ENCODE data around the gene ACSL4.
"Not testable (repeated sequence)": the region's sequence is repeated elsewhere in the genome, so short reads cannot be mapped to it uniquely, and the experiment has no call there.

Gene ACSL4

GRCh38 chrX:109672239-109672638 lies 60.8 kb downstream of the ACSL4 start:
- DNase-seq (ENCODE audit: low read depth in 2 of 2): no peak

- DNase-seq (ENCODE audit: low read depth in 2 of 2): not testable (repeated sequence)
These were observed 61.9 kb downstream of the ACSL4 start for GRCh38 chrX:109671170-109671569.

- no peak for DNase-seq (ENCODE audit: low read depth in 2 of 2)
These were observed 65.1 kb downstream of the ACSL4 start for GRCh38 chrX:109667986-109668385.

GRCh38 chrX:109660435-109661143 lies 72.5 kb downstream of the ACSL4 start:
- DNase-seq (ENCODE audit: low read depth in 2 of 2): no peak

- no peak for DNase-seq (ENCODE audit: low read depth in 2 of 2)
These were observed 74.7 kb downstream of the ACSL4 start for GRCh38 chrX:109658391-109658790.

- not testable (repeated sequence) for DNase-seq (ENCODE audit: low read depth in 2 of 2)
These were observed 75.7 kb downstream of the ACSL4 start for GRCh38 chrX:109657364-109657763.

GRCh38 chrX:109656774-109657173 lies 76.3 kb downstream of the ACSL4 start:
- DNase-seq (ENCODE audit: low read depth in 2 of 2): no peak

GRCh38 chrX:109655502-109656201 lies 77.4 kb downstream of the ACSL4 start:
- DNase-seq (ENCODE audit: low read depth in 2 of 2): no peak

- DNase-seq (ENCODE audit: low read depth in 2 of 2): no peak
These were observed 78.4 kb downstream of the ACSL4 start for GRCh38 chrX:109654516-109655109.

- not testable (repeated sequence) for DNase-seq (ENCODE audit: low read depth in 2 of 2)
These were observed 88.4 kb downstream of the ACSL4 start for GRCh38 chrX:109644671-109645070.

GRCh38 chrX:109643687-109644086 lies 89.4 kb downstream of the ACSL4 start:
- DNase-seq (ENCODE audit: low read depth in 2 of 2): no peak

- DNase-seq (ENCODE audit: low read depth in 2 of 2): no peak
These were observed 94.9 kb downstream of the ACSL4 start for GRCh38 chrX:109638158-109638557.

GRCh38 chrX:109637477-109637876 lies 95.6 kb downstream of the ACSL4 start:
- not testable (repeated sequence) for DNase-seq (ENCODE audit: low read depth in 2 of 2)

GRCh38 chrX:109635146-109635545 lies 97.9 kb downstream of the ACSL4 start:
- DNase-seq (ENCODE audit: low read depth in 2 of 2): no peak

- no peak for DNase-seq (ENCODE audit: low read depth in 2 of 2)
These were observed 100.1 kb downstream of the ACSL4 start for GRCh38 chrX:109632906-109633504.

- DNase-seq (ENCODE audit: low read depth in 2 of 2): no peak
These were observed 103.7 kb downstream of the ACSL4 start for GRCh38 chrX:109629310-109629709.

- no peak for DNase-seq (ENCODE audit: low read depth in 2 of 2)
These were observed 106.4 kb downstream of the ACSL4 start for GRCh38 chrX:109626637-109627036.

- DNase-seq (ENCODE audit: low read depth in 2 of 2): no peak
These were observed 108.1 kb downstream of the ACSL4 start, which contains the start of gene KCNE5 for GRCh38 chrX:109624641-109625616. KCNE5 (minus strand) TSS chrX:109625172; CDS start chrX:109625020, 152 bp downstream.

GRCh38 chrX:109623997-109624396 lies 109.1 kb downstream of the ACSL4 start:
- DNase-seq (ENCODE audit: low read depth in 2 of 2): no peak

- no peak for DNase-seq (ENCODE audit: low read depth in 2 of 2)
These were observed 110.8 kb downstream of the ACSL4 start for GRCh38 chrX:109622270-109622669.

- DNase-seq (ENCODE audit: low read depth in 2 of 2): no peak
These were observed 113.3 kb downstream of the ACSL4 start for GRCh38 chrX:109619771-109620170.

Measured in stimulated activated CD4-positive, alpha-beta T cell treated with anti-CD3 and anti-CD28 coated beads, Interleukin-1b, Interleukin-23, amount 100 ng/mL, for 4 hours (primary cell).